Right lobe of liver (tissue), 6 donors: ENCODE results near the gene CAV1. TPM values are rescaled to one million over a fixed set of nuclear protein-coding genes. Genes with fewer than 3 reads are reported as not detected.

Source experiments
- ATAC-seq, 4 donors: fragments of 200-7000 bp; cut with Tn5 transposase; one replicate each; pipeline ENCODE4 v1.9.1; 2020; ENCODE audit warnings: mild to moderate bottlenecking in 4 of 4, moderate library complexity in 4 of 4
- DNase-seq, 3 donors: peaks; one replicate each; pipeline ENCODE4 v3.0.0-alpha.2; 2020
- H3K27ac ChIP-seq, 3 donors: fragments of 200-600 bp; one replicate each; pipeline ENCODE4 v1.8.0; 2022
- H3K27me3 ChIP-seq, 2 donors: fragments of 200-600 bp; one replicate each; pipeline ENCODE4 v1.8.0; 2022
- H3K36me3 ChIP-seq, 4 donors: fragments of 200-600 bp; sonication (generic) in 1 of 4; one replicate each; pipeline versions ENCODE4 v1.5.1 to v1.8.0; 2017 to 2022; ENCODE audit warnings: control low read depth in 1 of 4
- H3K4me1 ChIP-seq, 4 donors: fragments of 200-600 bp; sonication (generic) in 1 of 4; one replicate each; pipeline versions ENCODE4 v1.5.1 to v1.8.0; 2017 to 2022; ENCODE audit warnings: control low read depth in 1 of 4
- H3K4me3 ChIP-seq, 3 donors: fragments of 200-600 bp; one replicate each; pipeline ENCODE4 v1.8.0; 2022
- H3K9me3 ChIP-seq, 4 donors: fragments of 200-600 bp; sonication (generic) in 1 of 4; one replicate each; pipeline versions ENCODE4 v1.5.1 to v1.8.0; 2017 to 2022; ENCODE audit warnings: control low read depth in 1 of 4
- POLR2A ChIP-seq: fragments of 450-650 bp; IDR thresholded peaks from one replicate; pipeline ENCODE4 v1.6.1; 2017; ENCODE audit warnings: antibody characterized with exemption, mild to moderate bottlenecking
- WGBS: methylation state at CpG from one replicate; pipeline ENCODE4 v1.1.6; 2018; ENCODE audit warnings: low coverage, low lambda C conversion rate; ENCODE audit not compliant: insufficient coverage; ENCODE audit errors: missing lambda C conversion rate; 5-methylcytosine and 5-hydroxymethylcytosine counted together
- intact Hi-C, 2 donors: fragments of 100-400 bp; cut with DNase I; formaldehyde crosslinking; loops; one replicate each; pipeline versions ENCODE4 v1.11.2 to v1.14.1; 2022
- total RNA-seq, 6 experiments: library from RNA; depleted of rRNA in 2 of 6; stranded (reverse); fragments of >200 nt in 2 of 6; fragmentation: NEBNext Ultra II Directional in 3 of 6; extraction: Animal tissue kit (Norgen Biotek cat#: 25700) in 3 of 6; gene quantifications; one replicate each; pipeline versions ENCODE4 v1.1.0 to v1.2.4, GENCODE V29; 2016 to 2023
- TF ChIP-seq, protein P1 (sequence below), 4 donors: fragments of 200-600 bp in 3 of 4; fragments of 450-650 bp in 1 of 4; IDR thresholded peaks; one replicate each; pipeline versions ENCODE4 v1.5.1 to v1.8.0; 2016 to 2022; ENCODE audit warnings: antibody characterized with exemption in 4 of 4, mild to moderate bottlenecking in 2 of 4
- donor health status: DM: no; HTN: yes; CAD: no.
- donor health status: DM: no; HTN: no; CAD: no.
- donor health status: DM: no; HTN: no; CAD: no.
- donor health status: DM: no; HTN: yes; CAD: no.
- donor health status: DM: no; HTN: yes; CAD: no.

CAV1 gene
- total RNA-seq, 6 experiments from 2014 or later = 3.8 to 19.8 (median 9.0) TPM

DNA sequence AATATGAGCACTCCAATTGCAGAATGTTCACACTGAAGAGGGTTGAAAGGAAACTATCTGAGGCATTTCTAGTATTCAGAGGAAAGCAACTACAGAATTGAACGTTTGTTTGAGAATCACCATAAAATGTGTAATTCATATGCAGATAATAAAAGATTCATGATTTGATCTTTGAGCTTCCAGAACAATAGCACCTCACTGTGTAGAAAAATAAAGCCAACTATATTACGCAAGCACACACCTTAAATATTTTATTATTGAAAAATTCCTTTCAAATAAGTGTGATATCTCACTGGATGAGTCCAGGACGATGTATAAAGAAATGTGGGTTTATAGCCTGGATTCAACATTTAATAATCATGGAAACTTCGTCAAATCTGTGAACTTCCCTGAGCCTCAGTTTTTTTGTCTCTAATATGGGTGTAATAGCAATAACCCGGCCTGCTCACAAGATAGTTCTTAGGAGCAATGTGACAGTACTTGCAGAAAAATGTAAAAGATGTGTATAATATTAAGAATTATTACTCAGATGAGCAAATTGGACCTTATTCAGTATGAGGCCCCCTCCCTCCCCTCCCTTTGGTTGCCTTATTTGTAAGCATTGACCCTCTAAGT lies 36.8 kb upstream of the CAV1 start:
- H3K4me3 ChIP-seq = no peak overlapping the region
- no peaks in the 10 kb centered on the region for H3K36me3 ChIP-seq
- no peak overlapping the region for H3K27ac ChIP-seq
- H3K27me3 ChIP-seq = no peaks in the 10 kb centered on the region
- H3K9me3 ChIP-seq = no peaks in the 10 kb centered on the region
- intact Hi-C loops = no loop called here
- TF ChIP-seq POLR2A = no peak
- TF ChIP-seq, protein P1, sequence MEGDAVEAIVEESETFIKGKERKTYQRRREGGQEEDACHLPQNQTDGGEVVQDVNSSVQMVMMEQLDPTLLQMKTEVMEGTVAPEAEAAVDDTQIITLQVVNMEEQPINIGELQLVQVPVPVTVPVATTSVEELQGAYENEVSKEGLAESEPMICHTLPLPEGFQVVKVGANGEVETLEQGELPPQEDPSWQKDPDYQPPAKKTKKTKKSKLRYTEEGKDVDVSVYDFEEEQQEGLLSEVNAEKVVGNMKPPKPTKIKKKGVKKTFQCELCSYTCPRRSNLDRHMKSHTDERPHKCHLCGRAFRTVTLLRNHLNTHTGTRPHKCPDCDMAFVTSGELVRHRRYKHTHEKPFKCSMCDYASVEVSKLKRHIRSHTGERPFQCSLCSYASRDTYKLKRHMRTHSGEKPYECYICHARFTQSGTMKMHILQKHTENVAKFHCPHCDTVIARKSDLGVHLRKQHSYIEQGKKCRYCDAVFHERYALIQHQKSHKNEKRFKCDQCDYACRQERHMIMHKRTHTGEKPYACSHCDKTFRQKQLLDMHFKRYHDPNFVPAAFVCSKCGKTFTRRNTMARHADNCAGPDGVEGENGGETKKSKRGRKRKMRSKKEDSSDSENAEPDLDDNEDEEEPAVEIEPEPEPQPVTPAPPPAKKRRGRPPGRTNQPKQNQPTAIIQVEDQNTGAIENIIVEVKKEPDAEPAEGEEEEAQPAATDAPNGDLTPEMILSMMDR (IDR thresholded peaks at IDR 0.05) = no peak
- H3K4me1 ChIP-seq = no peaks in the 10 kb centered on the region
- no peak for DNase-seq
- WGBS = 80% methylated on average over 5 of the region's 5 CpGs
- no peak for ATAC-seq

DNA sequence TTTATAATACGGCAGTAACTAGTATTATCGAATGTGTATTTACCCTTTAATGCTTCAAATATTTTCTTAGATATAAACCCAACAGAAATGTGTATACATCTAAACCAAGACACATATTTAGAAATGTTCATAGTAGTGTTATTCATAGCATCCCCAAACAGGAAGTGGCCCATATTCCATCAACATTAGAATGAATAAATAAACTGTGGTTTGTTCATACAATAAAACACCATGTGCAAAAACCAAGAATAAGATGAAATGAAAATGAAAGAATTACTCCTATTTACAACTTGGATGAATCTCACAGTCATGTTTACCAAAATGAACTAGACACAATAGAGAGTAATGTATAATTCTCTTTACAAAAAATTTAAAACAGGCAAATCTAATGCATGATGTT lies 34.5 kb upstream of the CAV1 start:
- Histone ChIP-seq H3K4me1 (no peaks in the 10 kb centered on the region), H3K4me3 (no peak overlapping the region), H3K27ac (no peak overlapping the region), H3K27me3 (no peaks in the 10 kb centered on the region), H3K36me3 (no peaks in the 10 kb centered on the region), H3K9me3 (no peaks in the 10 kb centered on the region)
- TF ChIP-seq, protein P1 (IDR thresholded peaks at IDR 0.05) = no peak
- TF ChIP-seq POLR2A = no peak
- intact Hi-C loops = no loop called here
- DNase-seq (no peak), ATAC-seq (no peak)
- 82% methylated on average over 2 of the region's 2 CpGs for WGBS

DNA sequence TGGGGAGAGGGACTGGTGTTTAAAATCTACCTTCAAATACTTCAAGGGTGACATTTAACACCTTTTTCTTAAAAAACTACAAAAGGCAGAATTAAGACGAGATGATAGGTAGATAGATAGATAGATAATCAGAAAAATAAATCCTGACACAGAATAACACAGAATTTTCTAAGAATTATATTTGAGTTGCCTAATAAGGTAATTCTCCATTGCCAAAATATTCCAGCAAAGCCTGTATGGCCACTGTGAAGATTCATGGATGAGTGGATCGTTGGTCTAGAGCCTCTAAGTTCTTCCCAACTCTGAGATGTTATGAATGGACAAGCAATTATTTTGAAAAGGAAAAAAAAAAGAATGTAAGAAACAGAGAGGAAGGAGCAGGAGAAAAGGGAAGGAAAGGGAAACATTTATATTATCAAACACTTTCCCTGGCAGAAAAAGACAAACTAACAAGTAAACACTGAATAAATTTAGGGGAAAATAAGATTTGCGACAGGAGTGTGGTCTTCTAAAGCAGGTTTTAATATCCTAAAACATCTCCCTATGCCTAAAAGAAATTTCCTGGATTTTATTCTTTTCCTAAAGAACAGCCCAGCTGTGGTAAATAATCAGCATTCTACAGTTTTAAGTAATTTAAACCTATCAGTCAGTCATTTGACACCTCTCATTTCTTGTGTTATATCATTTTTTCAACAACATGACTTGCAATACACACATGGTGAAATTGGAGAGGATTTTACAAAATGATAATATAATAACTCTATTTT lies 32.8 kb upstream of the CAV1 start:
- H3K27ac ChIP-seq = no peak overlapping the region
- no peaks in the 10 kb centered on the region for H3K27me3 ChIP-seq
- WGBS = 53% methylated on average over 3 of the region's 3 CpGs
- no peak for DNase-seq
- no peaks in the 10 kb centered on the region for H3K4me1 ChIP-seq
- H3K36me3 ChIP-seq = no peaks in the 10 kb centered on the region
- no peaks in the 10 kb centered on the region for H3K9me3 ChIP-seq
- intact Hi-C loops = no loop called here
- TF ChIP-seq, protein P1 (IDR thresholded peaks at IDR 0.05) = no peak
- no peak for TF ChIP-seq POLR2A
- no peak for ATAC-seq
- H3K4me3 ChIP-seq = no peak overlapping the region

DNA sequence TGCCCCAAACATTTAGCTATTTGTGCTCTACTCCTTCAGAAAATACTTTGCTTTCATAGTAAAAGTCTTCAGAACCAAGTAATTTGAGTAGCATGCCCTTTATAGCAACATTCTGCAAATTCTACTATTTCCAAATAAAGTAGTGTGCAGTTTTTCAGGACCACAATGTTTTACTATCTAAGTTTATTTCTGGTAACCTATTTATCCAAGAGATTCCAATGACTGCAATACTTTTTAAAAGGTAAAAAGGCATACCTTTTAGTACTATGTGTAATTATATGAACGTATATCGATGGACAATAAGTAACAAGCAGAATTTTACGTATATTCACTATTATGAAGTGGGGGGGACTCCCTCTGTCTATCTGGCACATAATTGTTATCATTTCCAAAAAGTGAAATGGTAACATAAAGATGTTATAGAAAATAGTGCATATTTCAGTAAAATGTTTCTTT lies 32.2 kb upstream of the CAV1 start:
- Histone ChIP-seq H3K4me3 (no peak overlapping the region), H3K27ac (no peak overlapping the region), H3K9me3 (no peaks in the 10 kb centered on the region), H3K4me1 (no peaks in the 10 kb centered on the region), H3K36me3 (no peaks in the 10 kb centered on the region), H3K27me3 (no peaks in the 10 kb centered on the region)
- 85% methylated on average over 3 of the region's 3 CpGs for WGBS
- ATAC-seq (no peak), DNase-seq (no peak)
- no peak for TF ChIP-seq POLR2A
- TF ChIP-seq, protein P1 (IDR thresholded peaks at IDR 0.05) = no peak
- intact Hi-C loops = no loop called here
